Breast epithelium (tissue), 4 donors: ENCODE results near the gene MAML3. TPM values are rescaled to one million over a fixed set of nuclear protein-coding genes. Genes with fewer than 3 reads are reported as not detected.

Experiments used
- DNase-seq, 2 donors: peaks; one replicate each; pipeline ENCODE4 v3.0.0-alpha.2; 2019; ENCODE audit warnings: low spot score in 2 of 2
- H3K27ac ChIP-seq, 2 donors: fragments of 200-600 bp; sonication (generic) in 1 of 2; one replicate each; pipeline ENCODE4 v1.5.1; 2016 to 2019; ENCODE audit warnings: mild to moderate bottlenecking in 1 of 2
- H3K27me3 ChIP-seq, 2 donors: fragments of 200-600 bp; sonication (generic) in 1 of 2; one replicate each; pipeline versions ENCODE4 v1.5.1 to v1.6.0; 2017 to 2019; ENCODE audit warnings: control low read depth in 1 of 2, mild to moderate bottlenecking in 1 of 2
- H3K36me3 ChIP-seq: fragments of 200-600 bp; one replicate; pipeline ENCODE4 v1.5.1; 2019
- H3K4me1 ChIP-seq, 2 donors: fragments of 200-600 bp; sonication (generic); one replicate each; pipeline ENCODE4 v1.5.1; 2016 to 2019; ENCODE audit warnings: control low read depth in 1 of 2
- H3K4me3 ChIP-seq, 3 donors: fragments of 200-600 bp; sonication (generic); 1 replicate in 2 of 3; 2 replicates in 1 of 3; pipeline ENCODE4 v1.5.1; 2016 to 2019; ENCODE audit warnings: mild to moderate bottlenecking in 3 of 3, moderate library complexity in 2 of 3
- H3K9me3 ChIP-seq, 2 donors: fragments of 200-600 bp; sonication (generic) in 1 of 2; one replicate each; pipeline ENCODE4 v1.5.1; 2016 to 2019; ENCODE audit warnings: control low read depth in 1 of 2
- POLR2A ChIP-seq: fragments of 450-650 bp; IDR thresholded peaks from one replicate; pipeline ENCODE4 v1.6.1; 2016; ENCODE audit warnings: antibody characterized with exemption, mild to moderate bottlenecking, moderate library complexity
- POLR2AphosphoS5 ChIP-seq, 3 donors: sonication (generic); formaldehyde crosslinking; IDR thresholded peaks; one replicate each; pipeline ENCODE4 v1.6.1; 2017; ENCODE audit warnings: antibody characterized with exemption in 3 of 3
- intact Hi-C: fragments of 100-400 bp; cut with DNase I; formaldehyde crosslinking; loops from one replicate; pipeline ENCODE4 v1.15.1; 2023; ENCODE audit warnings: low total_unique reads
- total RNA-seq, 3 donors: library from RNA; depleted of rRNA; stranded (reverse); fragments of >200 nt; gene quantifications; one replicate each; pipeline ENCODE4 v1.1.0, GENCODE V29; 2016
- TF ChIP-seq, protein P1 (sequence below), 3 donors: fragments of 450-650 bp; IDR thresholded peaks; one replicate each; pipeline ENCODE4 v1.5.1; 2016 to 2017; ENCODE audit warnings: antibody characterized with exemption in 3 of 3, mild to moderate bottlenecking in 3 of 3, moderate library complexity in 3 of 3

The MAML3 gene
- total RNA-seq, 3 donors from 2014 or later, result 5.0 to 16.8 (median 11.1) TPM

- Histone ChIP-seq H3K27me3 (no peaks in the 10 kb centered on the region), H3K4me3 (no peak overlapping the region), H3K27ac (peak overlapping the region; percentile 54), H3K4me1 (peaks cover 0 to 15% of the 10 kb centered on the region in 2 donors), H3K36me3 (no peaks in the 10 kb centered on the region), H3K9me3 (no peaks in the 10 kb centered on the region)
- DNase-seq, result no peak
- TF ChIP-seq, protein P1, sequence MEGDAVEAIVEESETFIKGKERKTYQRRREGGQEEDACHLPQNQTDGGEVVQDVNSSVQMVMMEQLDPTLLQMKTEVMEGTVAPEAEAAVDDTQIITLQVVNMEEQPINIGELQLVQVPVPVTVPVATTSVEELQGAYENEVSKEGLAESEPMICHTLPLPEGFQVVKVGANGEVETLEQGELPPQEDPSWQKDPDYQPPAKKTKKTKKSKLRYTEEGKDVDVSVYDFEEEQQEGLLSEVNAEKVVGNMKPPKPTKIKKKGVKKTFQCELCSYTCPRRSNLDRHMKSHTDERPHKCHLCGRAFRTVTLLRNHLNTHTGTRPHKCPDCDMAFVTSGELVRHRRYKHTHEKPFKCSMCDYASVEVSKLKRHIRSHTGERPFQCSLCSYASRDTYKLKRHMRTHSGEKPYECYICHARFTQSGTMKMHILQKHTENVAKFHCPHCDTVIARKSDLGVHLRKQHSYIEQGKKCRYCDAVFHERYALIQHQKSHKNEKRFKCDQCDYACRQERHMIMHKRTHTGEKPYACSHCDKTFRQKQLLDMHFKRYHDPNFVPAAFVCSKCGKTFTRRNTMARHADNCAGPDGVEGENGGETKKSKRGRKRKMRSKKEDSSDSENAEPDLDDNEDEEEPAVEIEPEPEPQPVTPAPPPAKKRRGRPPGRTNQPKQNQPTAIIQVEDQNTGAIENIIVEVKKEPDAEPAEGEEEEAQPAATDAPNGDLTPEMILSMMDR (IDR thresholded peaks at IDR 0.05), result no peak
- TF ChIP-seq POLR2AphosphoS5 (IDR thresholded peaks at IDR 0.05), result no peak
- no peak for TF ChIP-seq POLR2A
- intact Hi-C loops, result no loop called here
These were observed 240.5 kb downstream of the MAML3 start for GRCh38 chr4:139913398-139913990.

DNA sequence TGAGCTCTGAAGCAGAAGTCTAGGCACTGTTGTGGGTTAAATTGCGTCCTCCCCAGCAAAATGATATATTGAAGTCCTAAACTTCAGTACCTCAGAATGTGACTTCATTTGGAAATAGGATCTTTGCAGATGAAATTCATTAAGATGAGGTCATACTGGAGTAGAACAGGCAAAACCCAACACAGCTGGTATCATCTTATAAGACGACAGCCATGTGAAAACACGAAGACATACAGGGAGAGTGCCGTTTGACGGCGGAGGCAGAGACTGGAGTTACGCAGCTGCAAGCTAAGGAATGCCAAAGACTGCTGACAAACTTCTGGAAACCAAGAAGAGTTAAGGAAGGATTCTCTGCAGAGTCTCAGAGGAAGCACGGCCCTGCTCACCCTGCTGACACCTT is 241.5 kb downstream of the MAML3 start:
- TF ChIP-seq, protein P1 (IDR thresholded peaks at IDR 0.05), result no peak
- TF ChIP-seq POLR2A (no peak), POLR2AphosphoS5 (IDR thresholded peaks at IDR 0.05) (no peak)
- DNase-seq, result no peak
- Histone ChIP-seq H3K9me3 (no peaks in the 10 kb centered on the region), H3K4me1 (peaks cover 0 to 15% of the 10 kb centered on the region in 2 donors), H3K36me3 (no peaks in the 10 kb centered on the region), H3K4me3 (no peak overlapping the region), H3K27ac (peak overlapping the region; percentile 3 to 16), H3K27me3 (no peaks in the 10 kb centered on the region)
- intact Hi-C loops, result no loop called here

DNA sequence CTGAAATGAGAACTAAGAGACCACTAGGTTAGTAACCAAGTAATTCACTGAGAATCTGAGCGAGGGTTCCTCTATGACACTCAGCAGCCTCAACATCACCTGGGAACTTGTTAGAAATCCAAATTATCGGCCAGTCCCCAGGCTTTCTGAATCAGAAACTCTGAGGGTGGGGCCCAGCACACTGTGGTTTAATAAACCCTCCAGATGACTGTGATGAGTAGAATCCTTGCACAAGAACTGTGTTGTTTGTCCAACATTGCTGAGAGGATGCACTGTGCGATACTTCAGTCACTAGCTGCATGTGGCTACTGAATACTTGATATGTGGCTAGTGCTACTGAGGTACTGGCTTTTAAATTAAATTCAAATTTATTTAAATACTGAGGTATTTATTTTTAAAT is 243.9 kb downstream of the MAML3 start:
- no peaks in the 10 kb centered on the region for H3K27me3 ChIP-seq
- intact Hi-C loops, result no loop called here

GRCh38 chr4:139908636-139909437 is 245.1 kb downstream of the MAML3 start:
- no peaks in the 10 kb centered on the region for H3K9me3 ChIP-seq
- H3K27me3 ChIP-seq, result no peaks in the 10 kb centered on the region
- no peaks in the 10 kb centered on the region for H3K36me3 ChIP-seq
- intact Hi-C loops, result loop anchor here (10.0 kb wide), 1 partner anchor 66 kb away; no protein-coding TSS in a partner anchor
- peaks cover 0 to 15% of the 10 kb centered on the region in 2 donors for H3K4me1 ChIP-seq
- no peak overlapping the region for H3K27ac ChIP-seq
- DNase-seq, result no peak
- TF ChIP-seq POLR2AphosphoS5 (IDR thresholded peaks at IDR 0.05) (no peak), POLR2A (no peak)
- TF ChIP-seq, protein P1 (IDR thresholded peaks at IDR 0.05), result no peak
- no peak overlapping the region for H3K4me3 ChIP-seq

More for the DNA sequence above, 243.9 kb downstream of the MAML3 start:
- no peaks in the 10 kb centered on the region for H3K9me3 ChIP-seq
- H3K4me3 ChIP-seq, result no peak overlapping the region
- TF ChIP-seq, protein P1 (IDR thresholded peaks at IDR 0.05), result no peak
- TF ChIP-seq POLR2A (no peak), POLR2AphosphoS5 (IDR thresholded peaks at IDR 0.05) (no peak)
- peaks cover 0 to 15% of the 10 kb centered on the region in 2 donors for H3K4me1 ChIP-seq
- no peak overlapping the region for H3K27ac ChIP-seq
- no peaks in the 10 kb centered on the region for H3K36me3 ChIP-seq
- DNase-seq, result no peak
